ENCODE measurements around the gene NAALADL2.

DNA sequence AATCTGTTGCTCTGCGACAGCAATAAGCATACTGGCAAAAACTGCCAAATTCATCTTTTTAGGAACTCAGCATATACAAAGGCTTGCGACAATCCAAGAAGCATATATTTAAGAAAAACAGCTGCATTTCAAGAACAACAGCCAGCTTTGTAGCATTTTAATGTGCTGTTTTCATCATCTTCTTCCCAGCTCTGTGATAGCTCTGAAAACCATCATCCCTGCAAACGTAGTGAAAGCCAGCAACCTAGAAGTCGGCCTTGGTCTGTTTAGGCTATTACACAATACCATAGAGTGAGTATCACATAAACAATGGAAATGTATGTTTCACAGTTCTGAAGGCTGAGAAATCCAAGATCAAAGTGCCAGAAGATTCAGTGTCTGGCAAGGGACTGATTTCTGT lies 187.5 kb downstream of the NAALADL2 start:
- TF ChIP-seq, protein P1, sequence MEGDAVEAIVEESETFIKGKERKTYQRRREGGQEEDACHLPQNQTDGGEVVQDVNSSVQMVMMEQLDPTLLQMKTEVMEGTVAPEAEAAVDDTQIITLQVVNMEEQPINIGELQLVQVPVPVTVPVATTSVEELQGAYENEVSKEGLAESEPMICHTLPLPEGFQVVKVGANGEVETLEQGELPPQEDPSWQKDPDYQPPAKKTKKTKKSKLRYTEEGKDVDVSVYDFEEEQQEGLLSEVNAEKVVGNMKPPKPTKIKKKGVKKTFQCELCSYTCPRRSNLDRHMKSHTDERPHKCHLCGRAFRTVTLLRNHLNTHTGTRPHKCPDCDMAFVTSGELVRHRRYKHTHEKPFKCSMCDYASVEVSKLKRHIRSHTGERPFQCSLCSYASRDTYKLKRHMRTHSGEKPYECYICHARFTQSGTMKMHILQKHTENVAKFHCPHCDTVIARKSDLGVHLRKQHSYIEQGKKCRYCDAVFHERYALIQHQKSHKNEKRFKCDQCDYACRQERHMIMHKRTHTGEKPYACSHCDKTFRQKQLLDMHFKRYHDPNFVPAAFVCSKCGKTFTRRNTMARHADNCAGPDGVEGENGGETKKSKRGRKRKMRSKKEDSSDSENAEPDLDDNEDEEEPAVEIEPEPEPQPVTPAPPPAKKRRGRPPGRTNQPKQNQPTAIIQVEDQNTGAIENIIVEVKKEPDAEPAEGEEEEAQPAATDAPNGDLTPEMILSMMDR (IDR thresholded peaks at IDR 0.05; ENCODE audit: poor library complexity) = no peak
- TF ChIP-seq EZH2 (IDR thresholded peaks at IDR 0.05; ENCODE audit: borderline replicate concordance) = no peak
- no peak for TF ChIP-seq EZH2phosphoT487 (IDR thresholded peaks at IDR 0.05; ENCODE audit: low read depth, severe bottlenecking, unreplicated experiment)

Measured in hepatocyte (in vitro differentiated cells).